ENCODE data around the gene DCLK1. TPM values are rescaled to one million over a fixed set of nuclear protein-coding genes. Genes with fewer than 3 reads are reported as not detected.

DCLK1 gene
- total and polyA plus RNA-seq, 2 experiments from 2014 or later: 0.48 to 0.65 TPM

DNA sequence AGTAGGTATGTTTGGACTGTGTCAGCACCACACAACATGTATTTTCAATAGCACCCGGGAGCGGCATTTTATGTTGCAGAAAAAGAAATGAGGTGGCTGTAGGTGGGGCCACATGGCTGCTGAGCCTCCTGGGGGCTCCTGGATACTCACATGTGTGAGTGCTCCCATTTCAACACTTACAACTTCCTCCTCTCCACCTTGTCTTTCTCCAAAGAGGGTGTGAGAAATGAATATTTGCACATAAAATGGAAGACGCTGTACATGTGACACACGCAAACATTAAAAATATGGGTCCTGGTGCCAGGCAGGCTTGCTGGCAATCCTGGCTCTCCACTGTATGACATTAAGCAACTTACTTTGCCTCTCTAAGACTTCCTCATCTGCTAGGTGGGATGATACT is 222.1 kb downstream of the DCLK1 start:
- Histone ChIP-seq H3K4me2 (ENCODE audit: unreplicated experiment) (no peak overlapping the region), H4K20me1 (ENCODE audit: insufficient read depth) (no peaks in the 10 kb centered on the region), H3K4me1 (ENCODE audit: insufficient read depth) (no peaks in the 10 kb centered on the region), H3K36me3 (ENCODE audit: low read depth) (no peaks in the 10 kb centered on the region), H3K9me2 (ENCODE audit: insufficient read depth) (no peaks in the 10 kb centered on the region), H3K27me3 (replicated peaks; ENCODE audit: insufficient read depth) (no peaks in the 10 kb centered on the region), H2AFZ (no peak overlapping the region), H3K9me3 (ENCODE audit: low read depth) (no peaks in the 10 kb centered on the region), H3K27ac (no peak overlapping the region), H3K9ac (no peak overlapping the region), H3F3A (ENCODE audit: insufficient read depth) (no peaks in the 10 kb centered on the region), H3K4me3 (no peak overlapping the region), H3K79me2 (ENCODE audit: insufficient read depth) (no peaks in the 10 kb centered on the region)
- TF ChIP-seq EZH2phosphoT487 (IDR thresholded peaks at IDR 0.05; ENCODE audit: insufficient read depth, low read depth) (no peak), EZH2 (IDR thresholded peaks at IDR 0.05; ENCODE audit: insufficient read depth, poor library complexity, severe bottlenecking) (no peak)
- WGBS, 2 experiments (ENCODE audit: low coverage in 1 of 2, low lambda C conversion rate in 2 of 2, missing lambda C conversion rate in 2 of 2): 80 to 88% methylated on average over 4 of the region's 4 CpGs
- in situ Hi-C loops (cut with MboI): no loop called here
- DNase-seq: no peak

DNA sequence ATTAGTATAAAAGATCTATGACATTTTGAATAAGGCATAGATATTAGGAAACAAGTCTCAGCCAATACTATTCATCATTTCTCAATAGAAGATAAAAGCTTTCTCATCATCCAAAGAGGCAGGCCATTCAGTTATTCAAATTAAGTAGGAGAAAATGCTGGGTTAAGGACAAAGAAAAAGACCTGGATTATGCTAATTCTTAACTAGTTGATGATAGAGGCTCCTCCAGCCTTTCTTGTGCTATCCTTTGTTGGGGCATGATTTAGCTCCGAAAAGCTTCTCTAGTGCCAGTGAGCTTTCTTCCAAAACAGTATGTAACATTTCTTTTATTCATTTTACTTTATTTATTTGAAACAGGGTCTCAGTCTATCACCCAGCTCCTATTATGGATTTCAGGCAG is 223.0 kb downstream of the DCLK1 start:
- Histone ChIP-seq H3K9me2 (ENCODE audit: insufficient read depth) (no peaks in the 10 kb centered on the region), H3K9ac (no peak overlapping the region), H3K79me2 (ENCODE audit: insufficient read depth) (no peaks in the 10 kb centered on the region), H3K9me3 (ENCODE audit: low read depth) (no peaks in the 10 kb centered on the region), H3K36me3 (ENCODE audit: low read depth) (no peaks in the 10 kb centered on the region), H3K4me1 (ENCODE audit: insufficient read depth) (no peaks in the 10 kb centered on the region), H3K27ac (no peak overlapping the region), H2AFZ (no peak overlapping the region), H3F3A (ENCODE audit: insufficient read depth) (no peaks in the 10 kb centered on the region), H4K20me1 (ENCODE audit: insufficient read depth) (no peaks in the 10 kb centered on the region), H3K4me3 (no peak overlapping the region), H3K27me3 (replicated peaks; ENCODE audit: insufficient read depth) (no peaks in the 10 kb centered on the region), H3K4me2 (ENCODE audit: unreplicated experiment) (no peak overlapping the region)
- 94 to 100% methylated on average over 1 of the region's 1 CpG for WGBS, 2 experiments (ENCODE audit: low coverage in 1 of 2, low lambda C conversion rate in 2 of 2, missing lambda C conversion rate in 2 of 2)
- TF ChIP-seq EZH2phosphoT487 (IDR thresholded peaks at IDR 0.05; ENCODE audit: insufficient read depth, low read depth) (no peak), EZH2 (IDR thresholded peaks at IDR 0.05; ENCODE audit: insufficient read depth, poor library complexity, severe bottlenecking) (no peak)
- DNase-seq: no peak
- in situ Hi-C loops (cut with MboI): no loop called here

DNA sequence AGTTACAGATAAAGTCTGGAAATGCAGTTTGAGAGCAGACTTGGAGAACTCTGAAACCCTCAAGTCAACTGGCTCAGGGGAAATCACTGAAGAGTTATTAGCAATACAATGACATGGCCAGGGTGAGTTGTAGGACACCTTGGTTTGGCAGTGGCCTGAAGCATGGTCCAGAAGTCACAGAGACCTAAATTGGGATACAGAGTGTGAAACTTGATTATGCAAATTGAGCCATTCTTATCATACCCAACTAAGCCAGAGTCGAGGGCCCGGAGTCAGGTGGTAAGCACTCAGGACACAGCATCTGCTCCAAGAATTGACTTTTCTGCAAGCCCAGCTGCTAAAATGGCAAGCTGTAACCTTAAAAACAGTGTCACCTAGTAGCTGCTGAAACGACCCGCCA is 224.5 kb downstream of the DCLK1 start:
- TF ChIP-seq EZH2 (IDR thresholded peaks at IDR 0.05; ENCODE audit: insufficient read depth, poor library complexity, severe bottlenecking) (no peak), EZH2phosphoT487 (IDR thresholded peaks at IDR 0.05; ENCODE audit: insufficient read depth, low read depth) (no peak)

DNA sequence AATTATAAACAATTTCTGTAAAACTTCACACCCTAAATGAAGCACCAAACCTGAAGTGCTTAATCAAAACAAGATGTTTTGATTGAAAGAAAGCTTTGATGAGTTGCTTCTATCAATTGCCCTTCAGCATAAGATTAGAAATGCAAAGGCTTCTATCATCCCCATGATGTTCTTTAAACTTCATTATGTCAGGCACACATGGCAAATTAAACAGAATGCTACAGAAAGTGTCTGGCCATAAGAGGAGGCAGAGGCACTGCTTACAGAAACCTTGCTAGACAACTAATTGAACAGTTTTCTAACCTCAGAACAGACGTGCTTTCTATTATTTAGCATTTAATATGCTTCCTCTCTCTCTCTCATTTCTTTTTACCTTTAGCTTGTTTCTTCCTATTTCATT is 228.1 kb downstream of the DCLK1 start:
- Histone ChIP-seq H3K36me3 (ENCODE audit: low read depth) (no peaks in the 10 kb centered on the region), H3K9me2 (ENCODE audit: insufficient read depth) (no peaks in the 10 kb centered on the region), H2AFZ (no peak overlapping the region), H3K27ac (no peak overlapping the region), H3F3A (ENCODE audit: insufficient read depth) (peaks cover 7% of the 10 kb centered on the region; the same call in 1 of the 2 replicates), H3K9me3 (ENCODE audit: low read depth) (no peaks in the 10 kb centered on the region), H3K4me2 (ENCODE audit: unreplicated experiment) (no peak overlapping the region), H3K9ac (no peak overlapping the region), H4K20me1 (ENCODE audit: insufficient read depth) (no peaks in the 10 kb centered on the region), H3K27me3 (replicated peaks; ENCODE audit: insufficient read depth) (no peaks in the 10 kb centered on the region), H3K4me1 (ENCODE audit: insufficient read depth) (peaks cover 5% of the 10 kb centered on the region), H3K4me3 (no peak overlapping the region), H3K79me2 (ENCODE audit: insufficient read depth) (no peaks in the 10 kb centered on the region)
- WGBS, 2 experiments (ENCODE audit: low coverage in 1 of 2, low lambda C conversion rate in 2 of 2, missing lambda C conversion rate in 2 of 2): 92 to 100% methylated on average over 1 of the region's 1 CpG
- in situ Hi-C loops (cut with MboI): no loop called here
- DNase-seq: no peak
- no peak for TF ChIP-seq EZH2 (IDR thresholded peaks at IDR 0.05; ENCODE audit: insufficient read depth, poor library complexity, severe bottlenecking)
- TF ChIP-seq EZH2phosphoT487 (IDR thresholded peaks at IDR 0.05; ENCODE audit: insufficient read depth, low read depth): no peak

More for the DNA sequence above, 224.5 kb downstream of the DCLK1 start:
- no peak overlapping the region for H2AFZ ChIP-seq
- no peaks in the 10 kb centered on the region for H3F3A ChIP-seq (ENCODE audit: insufficient read depth)
- no peaks in the 10 kb centered on the region for H3K79me2 ChIP-seq (ENCODE audit: insufficient read depth)
- H3K36me3 ChIP-seq (ENCODE audit: low read depth): no peaks in the 10 kb centered on the region
- H3K9me2 ChIP-seq (ENCODE audit: insufficient read depth): no peaks in the 10 kb centered on the region
- H3K4me2 ChIP-seq (ENCODE audit: unreplicated experiment): no peak overlapping the region
- no peak for DNase-seq
- WGBS, 2 experiments (ENCODE audit: low coverage in 1 of 2, low lambda C conversion rate in 2 of 2, missing lambda C conversion rate in 2 of 2): 78 to 81% methylated on average over 4 of the region's 4 CpGs
- no peak overlapping the region for H3K9ac ChIP-seq
- in situ Hi-C loops (cut with MboI): no loop called here
- H4K20me1 ChIP-seq (ENCODE audit: insufficient read depth): no peaks in the 10 kb centered on the region
- H3K4me1 ChIP-seq (ENCODE audit: insufficient read depth): no peaks in the 10 kb centered on the region
- H3K27ac ChIP-seq: no peak overlapping the region
- H3K9me3 ChIP-seq (ENCODE audit: low read depth): no peaks in the 10 kb centered on the region
- no peak overlapping the region for H3K4me3 ChIP-seq
- no peaks in the 10 kb centered on the region for H3K27me3 ChIP-seq (replicated peaks; ENCODE audit: insufficient read depth)

DNA sequence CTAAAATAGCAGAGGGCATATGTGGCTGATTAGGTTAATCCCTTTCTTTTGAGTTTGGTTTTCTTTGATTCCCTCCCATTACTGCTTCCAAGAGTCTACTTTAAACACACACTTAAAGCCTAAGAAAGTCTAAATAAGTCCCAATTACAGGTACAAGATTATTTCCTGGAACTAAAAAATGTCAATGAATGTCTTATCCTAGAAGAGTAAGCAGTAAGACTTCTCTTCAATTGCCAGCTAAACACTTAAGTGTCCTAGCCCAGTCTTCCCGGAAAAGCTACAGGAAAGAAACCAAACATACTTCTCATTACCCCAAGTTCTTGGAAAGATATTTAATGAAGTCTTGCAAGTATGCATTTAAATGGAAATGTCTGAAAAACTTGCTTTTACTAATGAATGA is 233.1 kb downstream of the DCLK1 start:
- Histone ChIP-seq H3K9me3 (ENCODE audit: low read depth) (no peaks in the 10 kb centered on the region), H3K4me3 (no peak overlapping the region), H3K9ac (no peak overlapping the region), H3K79me2 (ENCODE audit: insufficient read depth) (no peaks in the 10 kb centered on the region), H3K9me2 (ENCODE audit: insufficient read depth) (no peaks in the 10 kb centered on the region), H2AFZ (no peak overlapping the region), H3K27me3 (replicated peaks; ENCODE audit: insufficient read depth) (no peaks in the 10 kb centered on the region), H4K20me1 (ENCODE audit: insufficient read depth) (no peaks in the 10 kb centered on the region), H3K4me2 (ENCODE audit: unreplicated experiment) (no peak overlapping the region), H3K27ac (no peak overlapping the region), H3K4me1 (ENCODE audit: insufficient read depth) (peaks cover 10% of the 10 kb centered on the region), H3K36me3 (ENCODE audit: low read depth) (no peaks in the 10 kb centered on the region), H3F3A (ENCODE audit: insufficient read depth) (peaks cover 17% of the 10 kb centered on the region)
- 62 to 67% methylated on average over 1 of the region's 1 CpG for WGBS, 2 experiments (ENCODE audit: low coverage in 1 of 2, low lambda C conversion rate in 2 of 2, missing lambda C conversion rate in 2 of 2)
- TF ChIP-seq EZH2phosphoT487 (IDR thresholded peaks at IDR 0.05; ENCODE audit: insufficient read depth, low read depth) (no peak), EZH2 (IDR thresholded peaks at IDR 0.05; ENCODE audit: insufficient read depth, poor library complexity, severe bottlenecking) (no peak)
- no peak for DNase-seq
- in situ Hi-C loops (cut with MboI): no loop called here
